ENCODE data around the gene CDC20. TPM values are rescaled to one million over a fixed set of nuclear protein-coding genes. Genes with fewer than 3 reads are reported as not detected.
"Not testable (repeated sequence)": the region's sequence is repeated elsewhere in the genome, so short reads cannot be mapped to it uniquely, and the experiment has no call there.

Gene CDC20
- total and polyA plus RNA-seq, 12 donors = 0.32 to 12.8 (median 2.3) TPM

GRCh38 chr1:43367026-43367903 lies 8.5 kb downstream of the CDC20 start:
- H3K4me3 ChIP-seq = peak overlapping the region; percentile 45 to 94 (median 54)
- peak overlapping the region in 4 of 5 donors; percentile 65 to 93 (median 80) for H3K27ac ChIP-seq
- intact Hi-C loops (cut with DNase I) = no loop called here
- H3K4me1 ChIP-seq (replicated peaks in 1 of 2) = peaks cover 15 to 22% of the 10 kb centered on the region in 2 donors
- WGBS, 4 donors = 1 to 11% (median 3%) methylated on average over 13 to 48 of the region's 48 CpGs
- H3K36me3 ChIP-seq (replicated peaks in 1 of 2) = peaks cover 0 to 32% of the 10 kb centered on the region in 2 donors
- no peaks in the 10 kb centered on the region for H3K9me3 ChIP-seq (replicated peaks in 1 of 3)
- no peaks in the 10 kb centered on the region for H3K27me3 ChIP-seq
- peak in 5 of 7 donors; percentile 31 to 57 (median 36) for DNase-seq
- TF ChIP-seq, protein P1, sequence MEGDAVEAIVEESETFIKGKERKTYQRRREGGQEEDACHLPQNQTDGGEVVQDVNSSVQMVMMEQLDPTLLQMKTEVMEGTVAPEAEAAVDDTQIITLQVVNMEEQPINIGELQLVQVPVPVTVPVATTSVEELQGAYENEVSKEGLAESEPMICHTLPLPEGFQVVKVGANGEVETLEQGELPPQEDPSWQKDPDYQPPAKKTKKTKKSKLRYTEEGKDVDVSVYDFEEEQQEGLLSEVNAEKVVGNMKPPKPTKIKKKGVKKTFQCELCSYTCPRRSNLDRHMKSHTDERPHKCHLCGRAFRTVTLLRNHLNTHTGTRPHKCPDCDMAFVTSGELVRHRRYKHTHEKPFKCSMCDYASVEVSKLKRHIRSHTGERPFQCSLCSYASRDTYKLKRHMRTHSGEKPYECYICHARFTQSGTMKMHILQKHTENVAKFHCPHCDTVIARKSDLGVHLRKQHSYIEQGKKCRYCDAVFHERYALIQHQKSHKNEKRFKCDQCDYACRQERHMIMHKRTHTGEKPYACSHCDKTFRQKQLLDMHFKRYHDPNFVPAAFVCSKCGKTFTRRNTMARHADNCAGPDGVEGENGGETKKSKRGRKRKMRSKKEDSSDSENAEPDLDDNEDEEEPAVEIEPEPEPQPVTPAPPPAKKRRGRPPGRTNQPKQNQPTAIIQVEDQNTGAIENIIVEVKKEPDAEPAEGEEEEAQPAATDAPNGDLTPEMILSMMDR (IDR thresholded peaks at IDR 0.05) = peak in 1 of 6 experiments; percentile 10
- no peak for TF ChIP-seq POLR2A (IDR thresholded peaks at IDR 0.05)

DNA sequence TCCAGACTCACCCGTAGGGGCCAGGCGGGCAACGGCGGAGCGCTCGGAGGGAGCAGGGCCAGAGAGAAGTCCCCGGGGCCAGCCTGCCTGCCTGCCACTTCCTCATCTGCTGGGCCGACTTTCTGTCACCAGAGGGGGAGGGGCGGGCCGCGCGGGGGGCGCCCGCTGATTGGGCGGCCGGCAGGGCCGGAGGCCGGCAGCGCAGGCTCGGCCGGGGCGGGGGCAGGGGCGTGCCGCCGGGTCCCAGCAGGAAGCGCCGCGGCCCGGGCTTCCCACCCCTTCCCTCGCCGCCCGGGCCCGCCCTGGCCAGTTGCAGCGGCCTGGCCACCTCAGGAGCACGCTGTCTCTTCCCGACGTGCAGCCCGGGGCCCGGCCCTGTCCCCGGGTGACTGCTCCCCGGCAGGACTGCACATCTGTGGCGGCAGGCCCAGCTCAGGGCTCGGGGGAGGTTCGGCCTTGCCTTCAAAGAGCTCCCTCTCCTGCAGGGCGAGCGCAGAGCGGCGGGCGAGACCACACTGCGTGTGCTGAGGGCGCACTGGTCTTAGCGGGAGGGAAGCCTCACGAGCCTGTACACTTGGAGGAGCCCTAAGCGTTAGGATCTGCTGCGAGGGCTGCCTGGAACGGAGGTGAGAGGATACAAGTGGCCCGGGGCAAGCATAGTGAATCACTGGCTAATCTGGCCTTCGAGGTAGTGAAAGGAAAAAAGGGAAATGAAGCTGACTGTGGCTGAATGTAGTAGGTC lies 9.3 kb downstream of the CDC20 start, which contains the start of gene ELOVL1:
Gene ELOVL1 (minus strand): TSS at position 108 of the 742 bp plus-strand sequence. CDS start 2,402 bp downstream, outside the sequence.
- H3K4me3 ChIP-seq = peak within 1 kb of the TSS; percentile 45 to 94 (median 54)
- DNase-seq = peak; percentile 91 to 94 (median 93)
- H3K27ac ChIP-seq = peak within 1 kb of the TSS; percentile 48 to 93 (median 90)
- H3K4me1 ChIP-seq (replicated peaks in 1 of 2) = peaks cover 15 to 27% of the 10 kb centered on the region in 2 donors
- 0 to 3% (median 0%) methylated on average over 7 to 58 of the region's 58 CpGs for WGBS, 4 donors
- no peaks in the 10 kb centered on the region for H3K9me3 ChIP-seq (replicated peaks in 1 of 3)
- peaks cover 0 to 24% of the 10 kb centered on the region in 2 donors for H3K36me3 ChIP-seq (replicated peaks in 1 of 2)
- TF ChIP-seq POLR2A (IDR thresholded peaks at IDR 0.05) = peak; percentile 61 to 89
- TF ChIP-seq, protein P1 (IDR thresholded peaks at IDR 0.05) = peak in 3 of 6 experiments; percentile 2 to 9 (median 7)
- H3K27me3 ChIP-seq = no peaks in the 10 kb centered on the region
- intact Hi-C loops (cut with DNase I) = no loop called here

- DNase-seq = peak in 1 of 7 donors; percentile 57
- WGBS, 4 donors = 17 to 20% (median 19%) methylated on average over 6 of the region's 6 CpGs
- peaks cover 0 to 18% of the 10 kb centered on the region in 2 donors for H3K36me3 ChIP-seq (replicated peaks in 1 of 2)
- peaks cover 15 to 33% of the 10 kb centered on the region in 2 donors for H3K4me1 ChIP-seq (replicated peaks in 1 of 2)
- intact Hi-C loops (cut with DNase I) = no loop called here
- no peaks in the 10 kb centered on the region for H3K27me3 ChIP-seq
- TF ChIP-seq, protein P1 (IDR thresholded peaks at IDR 0.05) = no peak
- no peak for TF ChIP-seq POLR2A (IDR thresholded peaks at IDR 0.05)
- H3K4me3 ChIP-seq = peak overlapping the region in 1 of 4 donors; percentile 94
- H3K9me3 ChIP-seq (replicated peaks in 1 of 3) = no peaks in the 10 kb centered on the region
- H3K27ac ChIP-seq = peak overlapping the region; percentile 48 to 93 (median 90)
Observed at GRCh38 chr1:43368646-43369020, 9.9 kb downstream of the CDC20 start.

DNA sequence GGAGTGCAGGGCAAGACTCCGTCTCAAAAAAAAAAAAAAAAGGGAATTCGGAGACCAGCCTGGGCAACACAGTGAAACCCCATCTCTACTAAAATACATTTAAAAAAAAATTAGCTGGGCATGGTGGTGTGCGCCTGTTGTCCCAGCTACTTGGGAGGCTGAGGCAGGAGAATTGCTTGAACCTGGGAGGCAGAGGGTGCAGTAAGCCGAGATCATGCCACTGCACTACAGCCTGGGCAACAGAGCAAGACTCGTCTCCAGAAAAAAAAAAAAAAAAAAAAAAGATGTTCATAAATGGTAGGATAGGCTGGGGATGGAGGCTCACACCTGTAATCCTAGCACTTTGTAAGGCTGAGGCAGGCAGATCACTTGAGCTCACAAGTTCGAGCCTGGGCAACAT lies 11.0 kb downstream of the CDC20 start:
- H3K27ac ChIP-seq; H3K36me3 ChIP-seq (replicated peaks in 1 of 2); H3K4me3 ChIP-seq; H3K9me3 ChIP-seq (replicated peaks in 1 of 3); DNase-seq; H3K27me3 ChIP-seq; intact Hi-C loops (cut with DNase I): not testable (repeated sequence)
- WGBS, 4 donors = 90 to 100% (median 95%) methylated on average over 6 of the region's 6 CpGs
- H3K4me1 ChIP-seq (replicated peaks in 1 of 2) = peaks cover 15 to 37% of the 10 kb centered on the region in 2 donors

Data from adrenal gland (tissue), 12 donors.